ENCODE data around the gene ALPK3. TPM values are rescaled to one million over a fixed set of nuclear protein-coding genes. Genes with fewer than 3 reads are reported as not detected.

ALPK3 gene
- total RNA-seq, 1 donor from 2014 or later, result 0.20 TPM

DNA sequence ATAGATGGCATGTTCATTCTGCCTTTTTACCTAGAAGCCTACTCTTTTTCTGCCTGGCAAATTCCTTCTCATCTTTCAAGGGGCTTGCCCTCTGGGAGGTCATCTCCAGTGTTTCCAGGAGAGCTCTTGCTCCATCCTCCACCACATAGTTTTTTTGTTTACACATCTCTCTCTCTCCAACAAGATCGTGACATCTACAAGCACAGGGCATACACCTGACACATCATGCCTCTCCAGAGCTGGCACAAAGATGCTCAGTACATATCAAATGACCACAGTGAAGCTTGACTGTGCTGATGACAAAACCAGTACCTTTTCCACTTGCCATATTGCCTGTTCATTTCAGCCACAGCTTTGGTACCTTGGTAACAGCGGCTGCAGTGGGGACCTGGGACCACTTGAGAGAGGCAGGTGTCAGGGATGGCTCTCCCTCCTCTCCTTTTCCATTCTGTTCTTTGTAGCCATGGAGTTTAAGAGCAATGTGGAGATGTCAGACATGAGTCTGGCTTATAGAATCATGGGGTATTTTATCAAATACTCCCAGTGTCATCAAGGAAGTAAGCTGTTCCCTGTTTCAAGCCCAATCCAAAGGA, 15.4 kb downstream of the ALPK3 start:
- no peaks in the 10 kb centered on the region for H3K36me3 Mint-ChIP-seq (ENCODE audit: low read depth)
- H3K4me1 Mint-ChIP-seq, result no peaks in the 10 kb centered on the region
- POLR2A ChIA-PET, result no interaction called here
- H3K4me3 Mint-ChIP-seq, result no peak overlapping the region
- TF ChIP-seq, protein P1, sequence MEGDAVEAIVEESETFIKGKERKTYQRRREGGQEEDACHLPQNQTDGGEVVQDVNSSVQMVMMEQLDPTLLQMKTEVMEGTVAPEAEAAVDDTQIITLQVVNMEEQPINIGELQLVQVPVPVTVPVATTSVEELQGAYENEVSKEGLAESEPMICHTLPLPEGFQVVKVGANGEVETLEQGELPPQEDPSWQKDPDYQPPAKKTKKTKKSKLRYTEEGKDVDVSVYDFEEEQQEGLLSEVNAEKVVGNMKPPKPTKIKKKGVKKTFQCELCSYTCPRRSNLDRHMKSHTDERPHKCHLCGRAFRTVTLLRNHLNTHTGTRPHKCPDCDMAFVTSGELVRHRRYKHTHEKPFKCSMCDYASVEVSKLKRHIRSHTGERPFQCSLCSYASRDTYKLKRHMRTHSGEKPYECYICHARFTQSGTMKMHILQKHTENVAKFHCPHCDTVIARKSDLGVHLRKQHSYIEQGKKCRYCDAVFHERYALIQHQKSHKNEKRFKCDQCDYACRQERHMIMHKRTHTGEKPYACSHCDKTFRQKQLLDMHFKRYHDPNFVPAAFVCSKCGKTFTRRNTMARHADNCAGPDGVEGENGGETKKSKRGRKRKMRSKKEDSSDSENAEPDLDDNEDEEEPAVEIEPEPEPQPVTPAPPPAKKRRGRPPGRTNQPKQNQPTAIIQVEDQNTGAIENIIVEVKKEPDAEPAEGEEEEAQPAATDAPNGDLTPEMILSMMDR (IDR thresholded peaks at IDR 0.05), result no peak
- no peak for DNase-seq
- no peak for ATAC-seq (ENCODE audit: low read depth)
- CTCF ChIA-PET, result interaction anchor here (1.3 kb wide), 1 partner anchor 9 kb away, joined by 3 read pairs; no protein-coding TSS in a partner anchor
- no peak overlapping the region for H3K27ac Mint-ChIP-seq
- no peaks in the 10 kb centered on the region for H3K9me3 Mint-ChIP-seq
- peaks cover 4% of the 10 kb centered on the region for H3K27me3 Mint-ChIP-seq
- intact Hi-C loops (cut with micrococcal nuclease), result no loop called here

GRCh38 chr15:84833447-84834228, 16.5 kb downstream of the ALPK3 start:
- intact Hi-C loops (cut with micrococcal nuclease), result no loop called here
- no peaks in the 10 kb centered on the region for H3K36me3 Mint-ChIP-seq (ENCODE audit: low read depth)
- CTCF ChIA-PET, result interaction anchor here (1.3 kb wide), 1 partner anchor 10 kb away, joined by 3 read pairs; no protein-coding TSS in a partner anchor
- H3K4me1 Mint-ChIP-seq, result no peaks in the 10 kb centered on the region
- no peak overlapping the region for H3K4me3 Mint-ChIP-seq
- TF ChIP-seq, protein P1 (IDR thresholded peaks at IDR 0.05), result no peak
- ATAC-seq (ENCODE audit: low read depth) (no peak), DNase-seq (no peak)
- POLR2A ChIA-PET, result no interaction called here
- no peaks in the 10 kb centered on the region for H3K9me3 Mint-ChIP-seq
- peaks cover 4% of the 10 kb centered on the region for H3K27me3 Mint-ChIP-seq
- H3K27ac Mint-ChIP-seq, result no peak overlapping the region

- H3K36me3 Mint-ChIP-seq (ENCODE audit: low read depth), result no peaks in the 10 kb centered on the region
- POLR2A ChIA-PET, result no interaction called here
- CTCF ChIA-PET, result interaction anchor here (0.8 kb wide), 1 partner anchor 9 kb away, joined by 3 read pairs; no protein-coding TSS in a partner anchor
Measured at GRCh38 chr15:84834229-84834955, 17.2 kb downstream of the ALPK3 start.

DNA sequence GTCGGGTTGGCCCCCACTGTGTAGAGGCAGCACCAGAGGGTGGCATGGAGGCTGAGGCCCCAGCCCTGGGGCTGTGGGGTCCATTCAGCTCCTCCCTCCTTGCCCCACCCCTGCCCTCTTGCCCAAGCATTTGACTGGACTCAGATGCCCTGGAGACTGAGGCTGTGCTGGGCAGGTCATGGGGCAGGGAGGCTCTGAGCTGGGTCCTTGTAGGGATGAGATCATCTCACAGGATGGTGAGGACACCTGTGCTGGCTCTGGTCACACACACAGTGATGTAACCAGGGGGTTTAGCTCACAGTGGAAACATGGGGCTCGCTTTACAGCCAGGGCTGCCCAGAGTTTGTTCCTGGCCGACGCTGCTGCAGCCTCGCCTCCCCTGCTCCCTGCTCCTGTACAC, 17.8 kb downstream of the ALPK3 start:
- Mint-ChIP-seq H3K9me3 (no peaks in the 10 kb centered on the region), H3K27me3 (peaks cover 4% of the 10 kb centered on the region), H3K36me3 (ENCODE audit: low read depth) (no peaks in the 10 kb centered on the region), H3K27ac (no peak overlapping the region), H3K4me1 (no peaks in the 10 kb centered on the region), H3K4me3 (no peak overlapping the region)
- TF ChIP-seq, protein P1 (IDR thresholded peaks at IDR 0.05), result no peak
- ChIA-PET POLR2A (no interaction called here), CTCF (interaction anchor here (0.8 kb wide), 1 partner anchor 9 kb away, joined by 3 read pairs; no protein-coding TSS in a partner anchor)
- intact Hi-C loops (cut with micrococcal nuclease), result no loop called here
- ATAC-seq (ENCODE audit: low read depth) (no peak), DNase-seq (no peak)

More at GRCh38 chr15:84834229-84834955, 17.2 kb downstream of the ALPK3 start:
- TF ChIP-seq, protein P1 (IDR thresholded peaks at IDR 0.05), result no peak
- intact Hi-C loops (cut with micrococcal nuclease), result no loop called here
- Mint-ChIP-seq H3K4me1 (no peaks in the 10 kb centered on the region), H3K27ac (no peak overlapping the region), H3K9me3 (no peaks in the 10 kb centered on the region), H3K4me3 (no peak overlapping the region), H3K27me3 (peaks cover 4% of the 10 kb centered on the region)
- ATAC-seq (ENCODE audit: low read depth) (no peak), DNase-seq (no peak)
